Naive thymus-derived CD4-positive, alpha-beta T cell (primary cell): ENCODE results near the gene LAMA5. TPM values are rescaled to one million over a fixed set of nuclear protein-coding genes. Genes with fewer than 3 reads are reported as not detected.
A peak's percentile ranks its signal among the peaks of the same experiment; 100 is the strongest.

Experiments used
- ATAC-seq: fragments of 150-1000 bp; cut with Tn5 transposase; 2 replicates; pipeline ENCODE4 v1.10.0; 2021; ENCODE audit warnings: mild to moderate bottlenecking, moderate library complexity
- CTCF ChIA-PET: fragments of 350-600 bp; sonication (Branson Sonifier 250); formaldehyde crosslinking; loops from one replicate; lab custom pipeline; 2021; ENCODE audit warnings: antibody characterized with exemption; lab: Charles Lee
- POLR2A ChIA-PET: fragments of 350-600 bp; sonication (Branson Sonifier 250); formaldehyde crosslinking; loops from one replicate; lab custom pipeline; 2021; ENCODE audit warnings: antibody characterized with exemption, inconsistent platforms; lab: Charles Lee
- DNase-seq, 9 donors: peaks; one replicate each; pipeline versions ENCODE4 v3.0.0 to v3.0.0-alpha.2; 2020 to 2022; ENCODE audit warnings: mixed read lengths in 1 of 9
- H3K27ac ChIP-seq: one replicate; pipeline ENCODE4 v1.7.0; 2013; ENCODE audit warnings: mild to moderate bottlenecking, low read depth, low read length, moderate library complexity
- H3K27me3 ChIP-seq, 2 donors: one replicate each; pipeline ENCODE4 v1.7.0; 2013; ENCODE audit warnings: low read length in 2 of 2, mild to moderate bottlenecking in 2 of 2, moderate library complexity in 2 of 2; ENCODE audit not compliant: control insufficient read depth in 2 of 2, insufficient read depth in 2 of 2
- H3K36me3 ChIP-seq, 3 experiments: 1 replicate in 2 of 3; 2 replicates in 1 of 3; pipeline ENCODE4 v1.7.0; 2013; ENCODE audit warnings: low read length in 3 of 3, mild to moderate bottlenecking in 3 of 3, moderate library complexity in 1 of 3; ENCODE audit not compliant: insufficient read depth in 3 of 3, control insufficient read depth in 2 of 3
- H3K4me1 ChIP-seq, 2 donors: one replicate each; pipeline ENCODE4 v1.7.0; 2013; ENCODE audit warnings: low read length in 2 of 2, mild to moderate bottlenecking in 2 of 2, moderate library complexity in 1 of 2; ENCODE audit not compliant: control insufficient read depth in 2 of 2, insufficient read depth in 2 of 2
- H3K4me3 ChIP-seq: 2 replicates; pipeline ENCODE4 v1.7.0; 2013; ENCODE audit warnings: mild to moderate bottlenecking, low read length
- H3K9me3 ChIP-seq, 3 experiments: 1 replicate in 2 of 3; 2 replicates in 1 of 3; pipeline ENCODE4 v1.7.0; 2013; ENCODE audit warnings: low read length in 3 of 3; ENCODE audit not compliant: control insufficient read depth in 2 of 3
- H3K27ac Mint-ChIP-seq, 9 donors: one replicate each; pipeline ENCODE4 v1.8.0; 2020 to 2022; ENCODE audit warnings: mixed read lengths in 9 of 9, mild to moderate bottlenecking in 8 of 9, moderate library complexity in 5 of 9, inconsistent platforms in 2 of 9
- H3K27me3 Mint-ChIP-seq, 5 donors: one replicate each; pipeline ENCODE4 v1.8.0; 2021 to 2022; ENCODE audit warnings: mixed read lengths in 5 of 5, mild to moderate bottlenecking in 1 of 5
- H3K36me3 Mint-ChIP-seq, 5 donors: one replicate each; pipeline ENCODE4 v1.8.0; 2020 to 2022; ENCODE audit warnings: mixed read lengths in 5 of 5, mild to moderate bottlenecking in 3 of 5, inconsistent platforms in 1 of 5
- H3K4me1 Mint-ChIP-seq, 7 donors: one replicate each; pipeline ENCODE4 v1.8.0; 2020 to 2022; ENCODE audit warnings: mixed read lengths in 7 of 7, mild to moderate bottlenecking in 3 of 7, inconsistent platforms in 1 of 7
- H3K4me3 Mint-ChIP-seq, 10 donors: one replicate each; pipeline ENCODE4 v1.8.0; 2020 to 2022; ENCODE audit warnings: mild to moderate bottlenecking in 10 of 10, mixed read lengths in 10 of 10, moderate library complexity in 6 of 10, inconsistent platforms in 2 of 10
- H3K9me3 Mint-ChIP-seq, 11 donors: one replicate each; pipeline ENCODE4 v1.8.0; 2020 to 2022; ENCODE audit warnings: mixed read lengths in 11 of 11, mild to moderate bottlenecking in 4 of 11, inconsistent platforms in 1 of 11, moderate library complexity in 1 of 11
- intact Hi-C, 2 donors: fragments of 100-400 bp; cut with micrococcal nuclease; formaldehyde crosslinking; loops; one replicate each; pipeline ENCODE4 v1.15.1; 2023
- polyA plus RNA-seq, 2 donors: library from polyadenylated mRNA; unstranded; fragments of 300-500 nt; fragmentation: Illumina TruSeq; gene quantifications; one replicate each; pipeline ENCODE4 v1.2.3, GENCODE V29; 2021
- total RNA-seq, 6 experiments: library from RNA in 5 of 6; stranded (reverse) in 5 of 6; gene quantifications; 1 replicate in 5 of 6; 2 replicates in 1 of 6; pipeline ENCODE4 v1.2.3 and lab custom pipeline; 2021 to 2026

Gene LAMA5
- total and polyA plus RNA-seq, 7 experiments from 2014 or later = 0.05 to 1.3 (median 0.57) TPM; not detected in 2

- Mint-ChIP-seq H3K36me3 (peaks cover 4 to 19% (median 10%) of the 10 kb centered on the region in 5 donors), H3K4me3 (no peak overlapping the region), H3K27me3 (no peaks in the 10 kb centered on the region), H3K4me1 (peaks cover 0 to 4% (median 0%) of the 10 kb centered on the region in 7 donors), H3K9me3 (no peaks in the 10 kb centered on the region), H3K27ac (peak overlapping the region in 1 of 9 donors; percentile 26)
- Histone ChIP-seq H3K27ac (no peak overlapping the region), H3K36me3 (peaks cover 0 to 83% (median 4%) of the 10 kb centered on the region in 3 experiments), H3K27me3 (no peaks in the 10 kb centered on the region), H3K4me3 (no peak overlapping the region), H3K4me1 (peaks cover 0 to 8% of the 10 kb centered on the region in 2 donors), H3K9me3 (no peaks in the 10 kb centered on the region)
- ATAC-seq (no peak), DNase-seq (no peak)
- POLR2A ChIA-PET = no interaction called here
- intact Hi-C loops = no loop called here
- CTCF ChIA-PET = no interaction called here
Measured at GRCh38 chr20:62287759-62288534, 79.2 kb downstream of the LAMA5 start.

DNA sequence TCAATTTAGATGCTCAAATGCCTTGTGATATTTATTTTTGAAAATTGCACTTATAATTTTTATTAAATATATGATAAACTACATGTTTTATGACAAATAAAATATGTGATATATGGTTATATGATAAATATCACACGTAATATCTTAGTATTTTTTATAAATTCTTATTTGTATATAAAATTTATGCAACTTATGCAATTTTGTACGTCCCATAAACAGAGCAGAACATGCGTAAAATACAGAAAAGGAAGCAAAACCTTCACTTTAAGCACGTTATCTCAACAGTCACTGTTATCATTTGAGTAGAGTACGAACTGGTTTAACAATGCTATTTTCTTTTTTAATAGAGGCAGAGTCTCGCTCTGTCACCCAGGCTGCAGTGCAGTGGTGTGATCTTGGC lies 80.0 kb downstream of the LAMA5 start:
- Mint-ChIP-seq H3K27ac (no peak overlapping the region), H3K4me1 (peaks cover 0 to 4% (median 0%) of the 10 kb centered on the region in 7 donors), H3K27me3 (no peaks in the 10 kb centered on the region), H3K4me3 (no peak overlapping the region), H3K36me3 (peaks cover 4 to 20% (median 10%) of the 10 kb centered on the region in 5 donors), H3K9me3 (no peaks in the 10 kb centered on the region)
- no peak for DNase-seq
- H3K4me3 ChIP-seq = no peak overlapping the region
- H3K27ac ChIP-seq = no peak overlapping the region
- ChIA-PET POLR2A (no interaction called here), CTCF (no interaction called here)
- peaks cover 0 to 4% of the 10 kb centered on the region in 2 donors for H3K4me1 ChIP-seq
- no peaks in the 10 kb centered on the region for H3K27me3 ChIP-seq
- intact Hi-C loops = no loop called here
- no peaks in the 10 kb centered on the region for H3K9me3 ChIP-seq
- peaks cover 0 to 86% (median 4%) of the 10 kb centered on the region in 3 experiments for H3K36me3 ChIP-seq
- no peak for ATAC-seq

- Mint-ChIP-seq H3K36me3 (peaks cover 4 to 25% (median 11%) of the 10 kb centered on the region in 5 donors), H3K9me3 (no peaks in the 10 kb centered on the region), H3K27ac (no peak overlapping the region), H3K4me3 (no peak overlapping the region), H3K4me1 (peaks cover 0 to 4% (median 0%) of the 10 kb centered on the region in 7 donors), H3K27me3 (no peaks in the 10 kb centered on the region)
- ChIA-PET CTCF (no interaction called here), POLR2A (no interaction called here)
- Histone ChIP-seq H3K27me3 (no peaks in the 10 kb centered on the region), H3K4me3 (no peak overlapping the region), H3K4me1 (no peaks in the 10 kb centered on the region), H3K36me3 (peaks cover 0 to 86% (median 6%) of the 10 kb centered on the region in 3 experiments), H3K9me3 (no peaks in the 10 kb centered on the region), H3K27ac (no peak overlapping the region)
- intact Hi-C loops = no loop called here
- ATAC-seq (no peak), DNase-seq (no peak)
Measured at GRCh38 chr20:62286493-62287064, 80.5 kb downstream of the LAMA5 start.

- Mint-ChIP-seq H3K36me3 (peaks cover 4 to 30% (median 12%) of the 10 kb centered on the region in 5 donors), H3K4me3 (no peak overlapping the region), H3K9me3 (no peaks in the 10 kb centered on the region), H3K27ac (no peak overlapping the region), H3K4me1 (no peaks in the 10 kb centered on the region), H3K27me3 (no peaks in the 10 kb centered on the region)
- ChIA-PET CTCF (interaction anchor here (0.6 kb wide), 1 partner anchor 275 kb away, joined by 3 read pairs; no protein-coding TSS in a partner anchor), POLR2A (no interaction called here)
- intact Hi-C loops = no loop called here
- DNase-seq (no peak), ATAC-seq (no peak)
- no peaks in the 10 kb centered on the region for H3K27me3 ChIP-seq
- H3K27ac ChIP-seq = no peak overlapping the region
- H3K4me1 ChIP-seq = no peaks in the 10 kb centered on the region
- no peak overlapping the region for H3K4me3 ChIP-seq
- H3K36me3 ChIP-seq = peaks cover 0 to 87% (median 8%) of the 10 kb centered on the region in 3 experiments
- no peaks in the 10 kb centered on the region for H3K9me3 ChIP-seq
Measured at GRCh38 chr20:62285722-62286121, 81.4 kb downstream of the LAMA5 start.

- H3K4me3 ChIP-seq = no peak overlapping the region
- no peak overlapping the region for H3K4me3 Mint-ChIP-seq
- peaks cover 4 to 33% (median 14%) of the 10 kb centered on the region in 5 donors for H3K36me3 Mint-ChIP-seq
- no peaks in the 10 kb centered on the region for H3K9me3 ChIP-seq
- no peaks in the 10 kb centered on the region for H3K9me3 Mint-ChIP-seq
- peaks cover 0 to 91% (median 13%) of the 10 kb centered on the region in 3 experiments for H3K36me3 ChIP-seq
- ChIA-PET CTCF (interaction anchor here (0.6 kb wide), 1 partner anchor 275 kb away, joined by 3 read pairs; no protein-coding TSS in a partner anchor), POLR2A (no interaction called here)
- H3K27me3 Mint-ChIP-seq = no peaks in the 10 kb centered on the region
- H3K4me1 Mint-ChIP-seq = no peaks in the 10 kb centered on the region
- H3K27ac ChIP-seq = no peak overlapping the region
- no peaks in the 10 kb centered on the region for H3K27me3 ChIP-seq
- intact Hi-C loops = no loop called here
- ATAC-seq (no peak), DNase-seq (no peak)
- no peak overlapping the region for H3K27ac Mint-ChIP-seq
- H3K4me1 ChIP-seq = no peaks in the 10 kb centered on the region
Measured at GRCh38 chr20:62285151-62285550, 82.0 kb downstream of the LAMA5 start.

DNA sequence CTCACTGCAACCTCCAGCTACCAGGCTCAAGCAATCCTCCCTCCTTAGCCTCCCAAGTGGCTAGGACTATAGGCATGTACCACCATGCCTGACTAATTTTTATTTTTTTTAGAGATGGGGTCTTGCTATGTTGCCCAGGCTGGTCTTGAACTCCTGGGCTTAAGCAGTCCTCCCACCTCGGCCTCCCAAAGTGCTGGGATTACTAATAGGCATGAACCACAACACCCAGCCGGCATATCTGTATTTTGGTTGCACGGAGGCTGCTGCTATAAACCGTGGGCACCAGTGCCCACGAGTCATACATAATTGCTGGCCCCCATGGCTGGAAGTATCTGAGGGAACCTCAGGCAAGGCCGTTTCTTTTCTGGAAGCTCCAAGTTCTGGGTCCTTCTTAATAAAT lies 82.7 kb downstream of the LAMA5 start:
- no peak overlapping the region for H3K4me3 Mint-ChIP-seq
- ATAC-seq = no peak
- H3K36me3 ChIP-seq = peaks cover 0 to 91% (median 18%) of the 10 kb centered on the region in 3 experiments
- no peaks in the 10 kb centered on the region for H3K9me3 Mint-ChIP-seq
- H3K27ac Mint-ChIP-seq = no peak overlapping the region
- H3K36me3 Mint-ChIP-seq = peaks cover 4 to 37% (median 14%) of the 10 kb centered on the region in 5 donors
- H3K27ac ChIP-seq = no peak overlapping the region
- H3K4me1 ChIP-seq = no peaks in the 10 kb centered on the region
- ChIA-PET CTCF (no interaction called here), POLR2A (no interaction called here)
- no peak overlapping the region for H3K4me3 ChIP-seq
- DNase-seq = no peak
- no peaks in the 10 kb centered on the region for H3K27me3 Mint-ChIP-seq
- H3K4me1 Mint-ChIP-seq = no peaks in the 10 kb centered on the region
- H3K9me3 ChIP-seq = no peaks in the 10 kb centered on the region
- no peaks in the 10 kb centered on the region for H3K27me3 ChIP-seq
- intact Hi-C loops = no loop called here
